ENCODE data around the gene FTO. TPM values are rescaled to one million over a fixed set of nuclear protein-coding genes. Genes with fewer than 3 reads are reported as not detected.

FTO gene
- total RNA-seq, 1 donor from 2014 or later, result 70.5 TPM

DNA sequence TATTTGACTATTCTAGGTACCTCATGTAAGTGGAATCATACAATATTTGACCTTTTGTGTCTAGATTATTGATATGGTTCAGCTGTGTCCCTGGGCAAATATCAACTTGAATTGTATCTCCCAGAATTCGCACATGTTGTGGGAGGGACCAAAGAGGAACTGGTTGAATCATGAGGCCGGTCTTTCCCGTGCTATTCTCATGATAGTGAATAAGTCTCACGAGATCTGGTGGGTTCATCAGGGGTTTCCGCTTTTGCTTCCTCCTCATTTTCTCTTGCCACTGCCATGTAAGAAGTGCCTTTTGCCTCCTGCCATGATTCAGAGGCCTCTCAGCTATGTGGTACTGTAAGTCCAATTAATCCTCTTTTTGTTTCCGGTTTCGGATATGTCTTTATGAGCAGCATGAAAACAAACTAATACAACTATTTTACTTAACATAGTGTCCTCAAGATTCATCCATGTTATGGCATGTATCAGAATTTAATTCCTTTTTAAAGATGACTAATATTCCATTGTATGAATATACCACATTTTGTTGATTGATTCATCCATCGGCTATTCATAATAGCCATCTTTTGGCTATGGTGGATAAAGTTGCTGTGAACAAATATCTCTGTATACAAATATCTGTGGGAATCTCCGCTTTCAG is 129.1 kb downstream of the FTO start:
- Histone ChIP-seq H3K36me3 (no peaks in the 10 kb centered on the region), H3K27ac (no peak overlapping the region), H3K9me3 (no peaks in the 10 kb centered on the region), H3K4me3 (no peak overlapping the region), H3K27me3 (no peaks in the 10 kb centered on the region), H3K4me1 (no peaks in the 10 kb centered on the region)
- intact Hi-C loops (cut with DNase I), result no loop called here
- TF ChIP-seq POLR2A (IDR thresholded peaks at IDR 0.05), result no peak
- TF ChIP-seq, protein P1, sequence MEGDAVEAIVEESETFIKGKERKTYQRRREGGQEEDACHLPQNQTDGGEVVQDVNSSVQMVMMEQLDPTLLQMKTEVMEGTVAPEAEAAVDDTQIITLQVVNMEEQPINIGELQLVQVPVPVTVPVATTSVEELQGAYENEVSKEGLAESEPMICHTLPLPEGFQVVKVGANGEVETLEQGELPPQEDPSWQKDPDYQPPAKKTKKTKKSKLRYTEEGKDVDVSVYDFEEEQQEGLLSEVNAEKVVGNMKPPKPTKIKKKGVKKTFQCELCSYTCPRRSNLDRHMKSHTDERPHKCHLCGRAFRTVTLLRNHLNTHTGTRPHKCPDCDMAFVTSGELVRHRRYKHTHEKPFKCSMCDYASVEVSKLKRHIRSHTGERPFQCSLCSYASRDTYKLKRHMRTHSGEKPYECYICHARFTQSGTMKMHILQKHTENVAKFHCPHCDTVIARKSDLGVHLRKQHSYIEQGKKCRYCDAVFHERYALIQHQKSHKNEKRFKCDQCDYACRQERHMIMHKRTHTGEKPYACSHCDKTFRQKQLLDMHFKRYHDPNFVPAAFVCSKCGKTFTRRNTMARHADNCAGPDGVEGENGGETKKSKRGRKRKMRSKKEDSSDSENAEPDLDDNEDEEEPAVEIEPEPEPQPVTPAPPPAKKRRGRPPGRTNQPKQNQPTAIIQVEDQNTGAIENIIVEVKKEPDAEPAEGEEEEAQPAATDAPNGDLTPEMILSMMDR (IDR thresholded peaks at IDR 0.05), result no peak
- TF ChIP-seq POLR2AphosphoS5 (IDR thresholded peaks at IDR 0.05; ENCODE audit: insufficient read depth in 1 of 2, low read depth in 1 of 2), result no peak
- no peak for DNase-seq (ENCODE audit: extremely low spot score in 2 of 2)

DNA sequence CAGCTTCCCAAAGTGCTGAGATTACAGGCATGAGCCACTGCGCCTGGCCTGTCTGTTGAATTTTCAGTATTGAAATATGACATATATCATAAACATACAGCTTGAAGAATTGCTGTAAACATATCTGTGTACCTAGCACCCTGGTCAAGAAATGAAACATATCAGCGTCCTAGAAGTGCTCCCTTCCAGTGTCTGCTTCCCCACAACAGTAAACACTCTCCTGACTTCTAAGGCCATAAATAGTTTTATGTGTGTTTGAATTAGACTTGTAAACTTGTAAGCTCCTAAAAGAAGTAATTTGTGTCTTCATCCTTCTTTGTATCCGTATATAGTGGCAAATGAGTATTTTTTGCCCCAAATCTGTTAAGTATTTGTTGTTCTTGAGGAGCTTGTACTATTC is 132.2 kb downstream of the FTO start:
- no peaks in the 10 kb centered on the region for H3K27me3 ChIP-seq
- TF ChIP-seq, protein P1 (IDR thresholded peaks at IDR 0.05), result no peak
- TF ChIP-seq POLR2A (IDR thresholded peaks at IDR 0.05) (no peak), POLR2AphosphoS5 (IDR thresholded peaks at IDR 0.05; ENCODE audit: insufficient read depth in 1 of 2, low read depth in 1 of 2) (no peak)
- H3K9me3 ChIP-seq, result no peaks in the 10 kb centered on the region
- H3K4me3 ChIP-seq, result no peak overlapping the region
- DNase-seq (ENCODE audit: extremely low spot score in 2 of 2), result no peak
- intact Hi-C loops (cut with DNase I), result no loop called here
- H3K4me1 ChIP-seq, result peaks cover 12% of the 10 kb centered on the region
- H3K36me3 ChIP-seq, result no peaks in the 10 kb centered on the region
- no peak overlapping the region for H3K27ac ChIP-seq

- intact Hi-C loops (cut with DNase I), result no loop called here
- no peak overlapping the region for H3K4me3 ChIP-seq
- H3K27me3 ChIP-seq, result no peaks in the 10 kb centered on the region
- no peaks in the 10 kb centered on the region for H3K9me3 ChIP-seq
- H3K4me1 ChIP-seq, result peaks cover 12% of the 10 kb centered on the region
- DNase-seq (ENCODE audit: extremely low spot score in 2 of 2), result no peak
- H3K36me3 ChIP-seq, result no peaks in the 10 kb centered on the region
- TF ChIP-seq POLR2AphosphoS5 (IDR thresholded peaks at IDR 0.05; ENCODE audit: insufficient read depth in 1 of 2, low read depth in 1 of 2), result no peak
- TF ChIP-seq, protein P1 (IDR thresholded peaks at IDR 0.05), result no peak
- TF ChIP-seq POLR2A (IDR thresholded peaks at IDR 0.05), result no peak
- no peak overlapping the region for H3K27ac ChIP-seq
These were observed 132.7 kb downstream of the FTO start for GRCh38 chr16:53836680-53837079.

- Histone ChIP-seq H3K9me3 (no peaks in the 10 kb centered on the region), H3K4me3 (no peak overlapping the region), H3K27me3 (no peaks in the 10 kb centered on the region), H3K4me1 (peaks cover 12% of the 10 kb centered on the region), H3K27ac (no peak overlapping the region), H3K36me3 (no peaks in the 10 kb centered on the region)
- intact Hi-C loops (cut with DNase I), result no loop called here
- DNase-seq (ENCODE audit: extremely low spot score in 2 of 2), result no peak
- TF ChIP-seq POLR2A (IDR thresholded peaks at IDR 0.05) (no peak), POLR2AphosphoS5 (IDR thresholded peaks at IDR 0.05; ENCODE audit: insufficient read depth in 1 of 2, low read depth in 1 of 2) (no peak)
- TF ChIP-seq, protein P1 (IDR thresholded peaks at IDR 0.05), result no peak
These were observed 133.5 kb downstream of the FTO start for GRCh38 chr16:53837426-53837825.

DNA sequence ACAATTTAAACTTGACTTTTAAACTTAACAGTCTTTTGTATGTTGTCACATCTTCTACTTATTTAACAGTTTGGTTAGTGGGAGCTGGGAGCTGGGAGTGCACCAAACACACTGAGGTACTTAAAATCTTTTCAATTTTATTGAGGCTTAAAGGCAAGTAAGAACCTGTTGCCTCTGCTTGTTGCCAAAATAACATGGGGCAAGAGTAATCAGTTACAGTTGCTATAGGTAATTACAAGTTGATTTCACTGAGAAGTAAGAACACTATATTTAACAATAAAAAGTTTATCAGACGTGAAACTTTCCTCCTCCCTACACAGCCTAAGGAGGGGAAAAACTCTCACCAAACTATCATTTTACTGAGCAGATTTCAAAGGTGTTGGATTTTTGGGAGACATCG is 135.2 kb downstream of the FTO start:
- intact Hi-C loops (cut with DNase I), result no loop called here
- no peaks in the 10 kb centered on the region for H3K9me3 ChIP-seq
- no peak for DNase-seq (ENCODE audit: extremely low spot score in 2 of 2)
- no peak overlapping the region for H3K4me3 ChIP-seq
- H3K27ac ChIP-seq, result no peak overlapping the region
- H3K36me3 ChIP-seq, result no peaks in the 10 kb centered on the region
- no peaks in the 10 kb centered on the region for H3K27me3 ChIP-seq
- H3K4me1 ChIP-seq, result peaks cover 12% of the 10 kb centered on the region
- TF ChIP-seq POLR2A (IDR thresholded peaks at IDR 0.05), result no peak
- TF ChIP-seq, protein P1 (IDR thresholded peaks at IDR 0.05), result no peak
- no peak for TF ChIP-seq POLR2AphosphoS5 (IDR thresholded peaks at IDR 0.05; ENCODE audit: insufficient read depth in 1 of 2, low read depth in 1 of 2)
